ENCODE data around the gene ZNF451.

Gene ZNF451

DNA sequence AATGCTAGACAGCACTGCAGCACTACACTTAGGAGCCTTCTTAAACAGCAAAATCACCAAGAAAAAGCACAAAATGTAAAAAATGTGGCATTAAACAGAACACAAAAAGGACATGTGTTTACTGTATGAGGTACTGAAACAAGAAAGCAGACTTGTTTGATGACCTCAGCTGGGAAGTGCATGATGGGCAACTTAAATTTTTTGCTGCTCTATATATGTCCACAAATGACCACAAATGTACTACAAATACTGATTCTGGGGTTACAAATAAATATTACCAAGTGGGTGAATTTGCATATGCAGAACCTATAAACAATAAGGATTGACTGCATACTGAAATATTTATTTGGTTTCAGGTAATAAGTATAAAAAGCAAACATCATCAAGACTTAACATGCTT lies 119.0 kb downstream of the ZNF451 start:
- no peak for DNase-seq (ENCODE audit: low spot score)

DNA sequence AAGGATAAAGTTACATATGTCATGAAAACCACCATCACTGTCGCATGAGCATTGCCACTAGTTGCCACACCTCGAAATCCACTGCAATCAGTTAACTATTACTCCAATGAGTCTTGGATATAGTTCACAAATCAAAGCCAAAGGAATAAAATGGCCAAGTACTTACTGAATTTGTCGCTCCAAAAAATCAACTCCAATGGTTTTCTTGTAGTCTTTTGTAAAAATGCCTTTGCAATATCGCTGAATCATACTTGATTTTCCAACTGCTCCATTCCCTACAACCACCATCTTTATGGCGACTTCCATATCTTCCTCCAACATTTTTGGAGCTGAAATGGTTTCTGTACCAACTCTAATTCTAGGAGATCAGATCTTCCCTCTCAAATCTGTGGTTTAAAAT lies 120.1 kb downstream of the ZNF451 start:
- no peak for DNase-seq (ENCODE audit: low spot score)

DNA sequence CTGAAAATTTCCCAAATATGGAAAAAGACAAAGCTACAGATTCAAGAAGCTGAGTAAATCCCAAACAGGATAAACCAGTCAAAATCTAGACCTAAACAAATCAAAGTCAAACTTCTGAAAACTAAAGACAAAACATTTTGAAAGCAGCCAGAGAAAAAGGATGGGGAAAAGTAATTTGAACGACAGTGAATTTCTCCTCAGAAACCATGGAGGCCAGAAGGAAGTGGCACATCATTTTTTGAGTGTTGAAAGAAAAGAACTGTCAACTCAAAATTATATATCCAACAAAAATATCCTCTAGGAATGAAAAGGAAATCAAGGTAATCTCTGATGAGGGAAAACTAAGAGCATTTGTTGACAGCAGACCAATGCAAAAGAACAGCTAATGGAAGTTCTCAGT lies 125.3 kb downstream of the ZNF451 start:
- no peak for DNase-seq (ENCODE audit: low spot score)

DNA sequence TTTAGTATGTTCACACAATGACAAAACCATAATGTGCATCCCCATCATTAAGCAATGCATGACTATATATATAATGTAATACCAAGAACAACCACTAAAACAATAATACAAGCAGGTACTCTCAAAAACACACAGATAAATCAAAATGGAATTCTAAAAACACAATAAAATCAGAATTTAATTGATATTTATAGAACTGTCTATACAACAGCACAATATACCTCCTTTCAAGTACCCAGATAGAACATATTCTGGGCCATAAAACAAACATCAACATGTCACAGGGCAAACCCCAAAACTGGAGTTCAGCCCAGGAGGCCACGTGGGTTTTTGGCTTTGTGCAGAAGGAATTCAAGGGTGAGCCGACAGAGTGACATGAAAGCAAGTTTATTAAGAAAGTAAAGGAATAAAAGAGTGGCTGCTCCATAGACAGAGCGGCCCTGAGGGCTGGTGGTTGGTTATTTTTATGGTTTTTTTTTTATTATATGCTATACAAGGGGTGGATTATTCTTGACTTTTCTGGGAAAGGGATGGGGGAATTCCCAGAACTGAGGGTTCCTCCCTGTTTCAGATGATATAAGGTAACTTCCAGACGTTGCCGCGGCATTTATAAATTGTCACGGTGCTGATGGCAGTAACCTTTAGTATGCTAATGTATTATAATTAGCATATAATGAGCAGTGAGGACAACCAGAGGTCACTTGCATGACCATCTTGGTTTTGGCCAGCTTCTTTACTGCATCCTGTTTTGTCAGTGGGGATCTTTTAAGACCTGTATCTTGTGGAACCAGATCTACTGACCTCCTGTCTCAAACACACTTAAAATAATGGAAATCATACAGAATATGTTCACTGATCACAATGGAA lies 126.5 kb downstream of the ZNF451 start:
- no peak for DNase-seq (ENCODE audit: low spot score)

DNA sequence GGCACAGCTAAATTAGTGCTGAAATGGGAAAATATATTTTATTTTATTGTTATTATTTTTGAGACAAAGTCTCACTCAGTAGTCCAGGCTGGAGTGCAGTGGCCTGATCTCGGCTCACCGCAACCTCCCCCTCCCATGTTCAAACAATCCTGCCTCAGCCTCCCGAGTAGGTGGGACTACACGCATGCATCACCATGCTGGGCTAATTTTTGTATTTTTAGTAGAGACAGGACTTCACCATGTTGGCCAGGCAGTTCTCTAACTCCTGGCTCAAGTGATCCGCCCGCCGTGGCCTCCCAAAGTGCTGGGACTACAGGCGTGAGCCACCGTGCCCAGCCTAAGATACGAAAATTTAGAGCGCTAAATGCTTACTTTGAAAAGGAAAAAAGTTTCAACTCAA lies 127.3 kb downstream of the ZNF451 start:
- DNase-seq (ENCODE audit: low spot score): no peak

Data from SW480 (cell line).